ENCODE results near the gene FAM53A. TPM values are rescaled to one million over a fixed set of nuclear protein-coding genes. Genes with fewer than 3 reads are reported as not detected.

Gene FAM53A
- total RNA-seq, 1 experiment from 2014 or later: 0.06 TPM

DNA sequence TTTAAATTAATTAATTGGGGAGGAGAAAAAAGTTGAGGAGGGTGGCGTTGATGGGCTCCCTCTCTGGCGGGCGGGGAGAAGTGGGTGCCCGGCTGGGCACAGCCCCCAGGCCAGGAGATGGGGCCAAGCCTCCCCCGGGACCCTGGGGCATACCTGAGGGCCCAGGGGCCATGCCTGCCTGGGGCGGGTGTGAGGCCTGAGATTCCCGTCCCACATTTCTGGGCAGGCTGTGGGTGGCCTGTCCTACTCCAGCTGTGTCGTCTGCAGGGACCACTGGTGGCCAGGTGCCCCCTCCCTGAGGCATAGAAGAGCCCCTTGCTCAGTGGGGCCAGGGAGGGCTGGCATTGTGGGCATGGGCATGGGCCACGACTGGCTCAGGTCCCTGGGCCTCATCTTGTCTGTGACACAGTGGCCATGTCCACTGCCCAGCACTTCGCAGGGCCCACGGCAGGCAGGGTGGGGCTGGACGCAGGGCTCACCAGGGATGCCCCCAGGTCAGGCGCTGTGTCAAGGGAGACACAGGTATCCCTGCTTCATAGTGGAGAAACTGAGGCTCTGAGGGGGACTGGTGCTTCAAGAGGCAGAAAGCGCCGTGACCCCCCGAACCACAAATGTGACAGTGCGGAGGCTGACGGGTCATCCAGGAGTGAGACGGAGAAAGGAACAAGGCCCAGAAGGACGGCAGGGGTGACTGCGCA lies 60.1 kb downstream of the FAM53A start:
- DNase-seq (ENCODE audit: low read depth): no peak

DNA sequence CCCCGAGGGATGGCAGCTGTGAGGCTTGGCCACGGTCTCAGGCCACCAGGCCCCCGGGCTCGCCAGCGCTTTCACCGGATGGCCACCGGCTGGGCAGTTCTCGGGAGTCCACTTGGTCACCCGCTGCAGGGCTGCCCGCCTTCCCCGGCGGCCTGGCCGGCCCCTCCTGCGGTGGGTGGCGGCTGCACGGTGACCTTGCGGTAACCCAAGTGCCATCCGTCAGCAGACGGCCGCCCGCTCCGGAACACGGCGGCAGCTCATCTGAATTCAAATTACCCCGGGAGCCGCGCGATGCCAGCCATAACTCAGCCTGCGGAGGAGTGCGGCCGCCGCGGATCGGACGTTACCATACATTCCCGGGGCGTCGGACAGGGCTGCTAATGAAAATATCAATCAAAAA lies 60.7 kb downstream of the FAM53A start:
- no peak for DNase-seq (ENCODE audit: low read depth)

DNA sequence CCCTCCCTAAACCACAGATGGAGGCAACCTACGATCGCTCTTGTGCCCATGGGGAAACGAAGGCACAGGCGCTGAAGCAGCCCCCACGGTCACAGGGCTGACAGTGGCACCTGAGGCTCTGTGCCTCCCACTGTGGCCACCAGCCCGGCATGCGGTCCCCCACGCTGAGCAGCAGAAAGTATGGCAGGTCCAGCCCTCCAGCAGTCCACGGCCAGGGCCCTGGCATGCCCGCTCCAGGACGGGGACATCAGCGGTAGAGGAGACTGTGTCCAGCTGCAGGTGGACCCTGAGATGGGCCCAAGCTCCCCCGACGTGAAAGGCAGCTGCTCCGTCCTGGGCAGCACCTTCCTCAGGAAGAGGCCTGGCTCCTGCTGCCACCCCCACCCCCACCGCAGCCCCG lies 61.2 kb downstream of the FAM53A start:
- no peak for DNase-seq (ENCODE audit: low read depth)

DNA sequence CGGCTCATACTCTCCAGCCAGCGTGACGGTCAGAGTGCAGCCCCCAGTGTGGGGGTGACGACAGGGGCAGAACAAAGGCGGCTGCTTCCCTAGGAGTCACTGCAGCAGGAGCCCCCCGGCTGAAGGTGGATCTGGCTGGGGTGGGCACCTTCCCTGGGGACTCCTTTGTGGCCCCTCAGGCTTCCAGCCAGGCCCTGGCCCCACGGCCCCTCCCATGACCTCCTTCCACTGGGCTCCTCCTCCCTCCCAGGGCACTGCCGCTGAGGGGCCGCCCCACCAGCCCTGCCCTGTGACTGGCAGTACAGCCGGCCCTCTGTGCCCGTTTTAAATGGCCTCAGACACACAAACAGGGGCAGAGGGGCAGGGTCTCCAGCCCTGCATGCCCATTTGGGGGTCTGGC lies 61.9 kb downstream of the FAM53A start:
- no peak for DNase-seq (ENCODE audit: low read depth)

DNA sequence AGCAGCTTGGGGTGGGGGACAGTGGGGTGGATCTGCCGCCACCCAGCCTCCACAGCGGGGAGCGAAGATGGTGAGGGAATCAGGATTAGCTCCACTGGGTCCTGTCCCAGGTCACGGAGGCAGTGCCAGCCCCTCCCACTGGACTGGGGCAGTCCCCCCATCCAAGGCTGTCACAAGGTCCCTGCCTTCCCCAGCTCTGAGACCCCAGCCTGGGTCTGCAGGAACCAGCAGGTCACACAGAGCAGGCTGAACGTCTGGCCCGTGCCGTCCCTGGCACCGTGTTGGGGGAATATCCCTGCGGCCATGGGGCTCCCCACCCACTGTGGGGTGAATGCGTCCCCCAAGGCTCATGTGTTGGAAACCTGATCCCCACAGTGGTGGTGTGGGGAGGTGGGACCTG lies 62.6 kb downstream of the FAM53A start:
- DNase-seq (ENCODE audit: low read depth): no peak

DNA sequence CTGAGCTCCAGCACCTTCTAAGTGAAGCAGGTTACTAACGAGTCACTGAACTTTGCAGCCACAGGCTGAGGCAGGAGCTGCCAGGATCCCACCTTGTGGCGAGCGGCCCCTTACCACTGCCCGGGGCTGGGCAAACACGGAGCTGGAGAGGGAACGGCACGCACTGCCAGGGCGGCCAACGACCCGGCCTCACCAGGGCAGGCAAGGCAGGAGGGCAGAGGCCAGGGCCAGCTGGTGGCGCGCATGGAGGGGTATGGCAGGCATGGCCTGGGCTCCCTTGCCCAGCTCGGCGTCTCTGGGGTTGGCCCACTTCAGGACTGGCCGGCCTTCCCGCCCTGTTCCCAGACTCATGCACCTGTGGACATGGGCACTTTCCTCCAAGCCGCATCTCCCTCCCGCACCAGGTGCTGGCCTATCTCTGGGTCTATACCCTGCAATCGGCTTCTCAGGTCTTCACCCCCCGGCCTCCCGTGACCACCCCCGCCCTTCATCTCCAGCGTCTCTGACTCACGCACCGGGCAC lies 64.9 kb downstream of the FAM53A start:
- no peak for DNase-seq (ENCODE audit: low read depth)

DNA sequence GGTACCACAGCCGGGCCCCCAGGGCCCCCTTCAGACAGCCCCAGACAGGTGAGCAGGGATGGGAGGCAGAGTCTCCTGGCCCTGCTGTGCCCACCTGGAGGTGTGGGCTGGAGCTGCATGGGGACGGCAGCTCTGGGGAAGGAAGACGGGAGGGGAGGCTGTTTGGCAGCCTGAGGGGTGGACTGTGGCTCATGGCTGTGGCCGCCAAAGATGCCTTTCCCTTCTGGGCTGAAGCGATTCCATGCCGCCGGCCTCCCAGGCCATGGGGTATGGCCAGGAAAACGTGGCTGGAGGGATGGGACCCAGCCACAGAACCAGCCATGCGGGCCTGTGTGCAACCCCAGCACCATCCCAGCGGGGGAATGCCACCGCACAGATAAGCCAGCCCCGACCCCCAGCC lies 65.7 kb downstream of the FAM53A start:
- no peak for DNase-seq (ENCODE audit: low read depth)

DNA sequence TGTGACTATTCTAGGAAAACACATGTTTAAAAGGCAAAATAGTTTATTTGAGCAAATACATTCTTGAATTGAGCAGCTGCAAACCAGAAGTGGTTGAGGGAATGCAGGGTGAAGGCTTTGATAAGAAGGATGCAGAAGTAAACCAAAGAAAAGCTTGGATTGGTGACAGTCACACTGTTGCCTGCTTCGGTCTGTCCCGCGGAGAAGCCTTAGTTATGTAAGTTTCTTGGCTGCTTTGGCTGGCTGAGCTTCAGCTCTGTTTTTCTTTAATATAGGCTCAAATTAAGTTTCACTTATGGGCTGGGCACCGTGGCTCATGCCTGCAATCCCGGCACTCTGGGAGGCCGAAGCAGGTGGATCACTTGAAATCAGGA lies 67.6 kb downstream of the FAM53A start:
- DNase-seq (ENCODE audit: low read depth): no peak

DNA sequence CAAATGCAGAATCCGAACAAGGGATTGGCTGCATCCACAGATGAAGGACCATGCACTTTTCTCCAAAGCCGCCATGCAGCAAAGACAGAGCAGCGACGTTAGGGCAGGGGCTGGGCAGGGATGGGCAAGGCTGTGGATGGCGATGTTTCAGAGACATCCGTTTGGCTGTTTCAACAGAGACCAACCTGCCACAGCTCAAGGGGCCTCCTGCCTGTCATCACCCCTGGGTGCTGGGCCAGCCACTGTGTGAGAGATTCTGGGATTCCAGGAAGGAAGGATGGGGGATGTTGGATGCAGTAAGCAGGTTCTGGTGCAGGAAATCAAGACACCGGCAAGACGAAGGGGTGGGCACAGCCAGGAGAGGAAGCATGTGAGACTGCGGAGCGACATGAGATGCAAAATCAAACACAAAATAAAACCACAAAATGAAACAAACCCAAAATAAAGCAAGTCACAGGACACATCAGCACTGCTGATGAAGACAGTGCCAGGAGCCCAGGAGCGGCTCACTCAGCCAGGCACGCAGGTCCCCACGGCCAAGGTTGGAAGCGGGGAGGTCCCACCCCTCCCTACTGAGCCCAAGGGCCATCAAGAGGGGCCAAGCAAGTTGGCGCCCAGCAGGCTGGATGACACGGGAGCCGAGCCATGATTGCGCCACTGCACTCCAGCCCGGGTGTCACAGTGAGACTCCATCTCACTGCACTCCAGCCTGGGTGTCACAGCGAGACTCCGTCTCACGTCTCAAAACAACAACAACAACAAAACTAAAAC lies 68.1 kb downstream of the FAM53A start:
- DNase-seq (ENCODE audit: low read depth): no peak

DNA sequence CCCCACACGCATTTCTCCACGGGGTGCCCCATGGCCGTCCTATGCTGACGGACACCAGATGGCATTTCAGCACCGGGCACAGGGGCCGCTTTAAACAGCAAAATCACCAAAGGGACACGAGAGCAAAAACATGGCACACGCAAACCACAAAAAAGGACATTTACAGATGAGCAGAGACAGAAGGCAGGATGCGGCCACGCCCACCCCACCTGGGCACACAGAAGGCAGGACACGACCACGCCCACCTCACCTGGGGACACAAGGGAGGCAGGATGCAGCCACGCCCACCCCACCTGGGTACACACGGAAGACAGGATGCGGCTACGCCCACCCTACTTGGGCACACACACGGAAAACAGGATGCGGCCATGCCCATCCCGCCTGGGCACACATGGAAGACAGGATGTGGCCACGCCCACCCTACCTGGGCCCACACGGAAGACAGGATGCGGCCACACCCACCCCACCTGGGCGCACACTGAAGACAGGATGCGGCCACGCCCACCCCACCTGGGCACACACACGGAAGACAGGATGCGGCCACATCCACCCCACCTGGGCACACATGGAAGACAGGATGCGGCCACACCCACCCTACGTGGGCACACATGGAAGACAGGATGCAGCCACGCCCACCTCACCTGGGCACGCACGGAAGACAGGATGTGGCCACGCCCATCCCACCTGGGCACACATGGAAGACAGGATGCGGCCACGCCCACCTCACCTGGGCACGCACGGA lies 69.1 kb downstream of the FAM53A start:
- no peak for DNase-seq (ENCODE audit: low read depth)

DNA sequence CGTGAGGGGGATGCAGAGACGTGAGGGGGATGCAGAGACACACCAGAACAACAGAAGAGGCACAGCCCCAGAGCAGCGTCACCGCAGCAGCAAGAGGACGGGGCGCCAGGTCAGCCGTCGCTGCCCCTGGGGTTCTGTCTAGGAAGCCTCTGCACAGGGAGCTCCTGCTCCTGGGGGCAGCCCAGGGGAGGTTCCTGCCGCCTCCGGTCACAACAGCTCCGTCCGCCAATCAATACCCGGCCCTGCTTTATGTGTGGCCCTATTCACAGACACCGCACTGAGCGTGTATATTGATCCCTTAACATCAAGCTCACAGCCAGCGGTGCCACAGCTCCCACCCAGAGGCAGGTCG lies 69.6 kb downstream of the FAM53A start:
- no peak for DNase-seq (ENCODE audit: low read depth)

DNA sequence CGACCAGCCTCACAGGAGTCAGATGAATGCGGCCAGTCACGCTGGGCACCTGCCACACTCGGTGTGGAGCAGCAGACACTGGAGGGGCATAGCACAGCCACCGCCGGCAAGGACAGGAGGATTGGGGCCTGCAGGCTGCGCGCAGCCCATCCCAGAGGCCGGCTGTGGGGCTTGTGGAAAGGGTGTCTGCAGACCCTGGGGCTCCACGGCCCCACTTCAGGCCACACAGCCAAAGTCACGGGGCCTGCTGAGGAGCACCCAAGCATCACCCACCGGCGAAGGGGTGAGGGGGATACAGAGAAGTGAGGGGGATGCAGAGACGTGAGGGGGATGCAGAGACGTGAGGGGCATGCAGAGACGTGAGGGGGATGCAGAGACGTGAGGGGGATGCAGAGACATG lies 70.1 kb downstream of the FAM53A start:
- DNase-seq (ENCODE audit: low read depth): no peak

DNA sequence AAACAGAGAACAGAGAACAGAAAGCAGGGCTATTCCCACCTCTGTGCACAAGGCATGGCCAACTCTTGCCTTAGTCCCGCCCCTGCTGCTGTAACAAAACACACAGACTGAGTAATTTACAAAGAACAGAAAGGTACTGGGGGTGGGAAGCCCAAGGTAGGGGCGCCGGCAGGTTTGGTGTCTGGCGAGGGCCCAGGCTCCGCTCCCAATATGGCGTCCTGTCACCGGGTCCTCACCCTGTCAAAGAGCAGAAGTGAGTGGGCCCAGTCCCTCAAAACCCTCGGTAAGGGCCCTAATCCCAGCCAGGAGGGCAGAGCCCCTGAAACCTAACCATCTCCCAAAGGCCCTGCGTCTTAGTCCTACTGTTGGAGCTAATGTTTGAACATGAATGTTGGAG lies 71.0 kb downstream of the FAM53A start:
- DNase-seq (ENCODE audit: low read depth): no peak

DNA sequence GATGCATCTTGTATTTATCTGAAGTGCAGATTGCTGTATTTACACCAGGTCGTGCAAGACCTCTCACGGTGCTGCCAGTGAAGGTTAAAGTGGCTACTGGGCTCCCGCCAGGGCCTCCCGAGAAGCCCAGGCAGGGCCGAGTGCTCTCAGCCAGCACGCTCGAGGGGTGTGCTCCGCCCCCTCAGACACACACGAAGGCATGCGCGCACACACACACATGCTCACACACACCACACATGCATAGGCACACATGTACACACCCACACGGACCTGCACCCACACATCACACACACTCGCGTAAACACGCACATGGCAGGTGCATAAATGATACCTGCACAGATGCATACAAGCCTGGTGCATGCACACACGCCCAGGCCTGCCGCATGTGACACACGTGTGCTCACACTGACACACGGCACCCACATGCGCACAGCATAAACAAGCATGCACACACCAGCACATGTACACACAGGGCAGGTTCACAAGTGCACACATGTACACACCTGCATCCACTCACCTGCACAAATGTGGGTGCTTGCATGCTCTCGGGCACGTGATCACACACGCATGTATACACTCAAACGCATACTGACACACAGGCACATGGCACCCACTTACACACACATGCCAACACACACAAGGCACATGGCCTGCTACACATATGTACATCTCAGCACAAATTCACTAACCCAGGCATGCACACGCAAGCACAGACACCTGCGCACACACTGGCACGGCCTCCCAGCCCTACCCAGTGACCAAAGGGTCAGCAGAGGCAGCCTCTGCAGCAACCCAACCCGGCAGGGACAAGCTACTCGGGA lies 71.6 kb downstream of the FAM53A start:
- DNase-seq (ENCODE audit: low read depth): no peak

DNA sequence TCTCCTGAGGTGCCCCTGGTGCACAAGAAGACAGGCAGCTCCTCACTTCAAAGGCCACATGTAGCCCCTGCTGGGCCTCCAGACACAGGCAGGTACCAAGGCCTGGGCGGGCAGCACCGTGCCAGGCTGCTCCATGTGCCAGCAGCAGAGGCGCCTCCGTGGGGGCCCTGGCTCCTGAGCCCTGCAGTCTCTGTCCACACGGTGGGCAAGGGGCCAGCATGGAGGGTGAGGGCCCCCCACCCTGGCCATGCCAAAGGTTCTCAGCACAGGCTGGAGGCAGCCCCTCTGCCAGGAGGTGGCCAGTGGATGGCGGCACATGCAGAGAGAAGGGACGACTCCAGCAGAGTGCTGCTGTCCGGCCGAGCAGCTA lies 72.6 kb downstream of the FAM53A start:
- DNase-seq (ENCODE audit: low read depth): no peak

DNA sequence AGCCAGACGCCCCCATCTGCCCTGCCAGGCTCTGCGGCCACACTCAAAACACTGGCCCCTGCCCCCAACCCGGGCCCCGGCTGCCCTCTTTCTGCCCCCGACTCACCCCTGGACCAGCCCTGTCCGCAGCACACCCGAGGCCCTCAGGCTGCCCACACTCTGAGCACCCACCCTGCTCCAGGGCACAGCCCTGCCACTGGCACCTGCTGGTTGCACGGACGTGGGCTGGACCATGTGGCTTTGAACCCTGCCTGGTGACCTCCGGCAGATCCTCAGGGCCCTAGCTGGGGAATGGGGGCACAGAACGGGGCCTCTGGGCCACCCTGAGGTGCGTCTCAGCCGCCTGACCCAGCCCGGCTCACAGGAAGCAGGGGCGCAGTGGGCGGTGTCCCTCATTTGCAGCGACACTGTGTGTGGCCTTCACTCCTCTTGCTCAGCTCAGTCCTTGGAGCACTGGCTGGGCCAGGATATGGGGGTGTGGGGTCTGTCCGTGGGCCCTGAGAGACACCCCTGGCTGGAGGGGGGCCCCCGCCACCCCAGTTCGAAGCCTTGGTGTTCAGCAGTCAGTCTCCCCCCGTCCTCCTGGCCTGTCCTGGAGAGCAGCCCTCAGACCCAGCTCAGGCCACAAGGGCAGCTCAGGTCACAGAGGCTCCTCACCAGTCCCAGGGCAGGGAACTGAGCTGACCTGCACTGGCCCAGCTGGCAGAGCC lies 73.2 kb downstream of the FAM53A start:
- no peak for DNase-seq (ENCODE audit: low read depth)

DNA sequence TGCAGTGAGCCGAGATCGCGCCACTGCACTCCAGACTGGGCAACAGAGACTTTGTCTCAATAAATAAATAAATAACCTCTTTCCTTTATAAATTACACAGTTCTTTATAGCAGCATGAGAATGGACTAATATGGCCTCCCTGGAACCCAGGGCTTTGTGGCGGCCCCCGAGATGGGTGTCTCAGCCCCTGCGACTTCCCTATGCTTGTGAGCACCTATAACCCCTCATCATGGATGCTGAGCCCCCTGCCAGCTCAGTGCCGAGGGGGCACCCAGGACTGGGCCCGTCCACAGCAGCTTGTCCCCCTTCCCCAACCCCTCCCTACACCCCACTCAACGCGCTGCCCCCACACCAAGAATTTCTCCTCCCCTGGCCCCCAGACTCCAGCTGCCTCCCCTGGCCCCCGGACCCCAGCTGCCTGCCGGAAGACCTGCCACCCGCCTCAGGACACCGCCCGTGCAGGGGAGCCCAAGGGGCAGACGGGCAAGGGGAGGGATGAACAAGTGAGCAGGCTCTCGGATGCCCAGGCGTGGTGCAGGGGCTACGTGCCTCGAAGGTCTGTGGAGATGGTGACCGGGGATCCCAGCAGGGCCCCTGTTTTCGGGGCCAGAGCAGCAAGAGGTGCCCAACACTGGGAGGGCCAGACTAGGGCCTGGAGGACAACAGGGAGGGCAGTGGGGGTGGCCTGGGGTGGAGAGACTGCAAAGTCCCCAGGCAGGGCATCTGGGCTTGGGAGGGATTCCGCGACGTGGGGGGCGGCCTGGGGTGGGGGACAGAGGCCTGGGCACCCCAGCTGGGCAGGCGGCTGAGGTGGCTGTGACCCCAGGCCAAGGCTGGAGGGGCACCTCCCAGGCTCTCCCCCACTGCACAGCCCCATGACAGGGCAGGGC lies 74.0 kb downstream of the FAM53A start:
- DNase-seq (ENCODE audit: low read depth): no peak

DNA sequence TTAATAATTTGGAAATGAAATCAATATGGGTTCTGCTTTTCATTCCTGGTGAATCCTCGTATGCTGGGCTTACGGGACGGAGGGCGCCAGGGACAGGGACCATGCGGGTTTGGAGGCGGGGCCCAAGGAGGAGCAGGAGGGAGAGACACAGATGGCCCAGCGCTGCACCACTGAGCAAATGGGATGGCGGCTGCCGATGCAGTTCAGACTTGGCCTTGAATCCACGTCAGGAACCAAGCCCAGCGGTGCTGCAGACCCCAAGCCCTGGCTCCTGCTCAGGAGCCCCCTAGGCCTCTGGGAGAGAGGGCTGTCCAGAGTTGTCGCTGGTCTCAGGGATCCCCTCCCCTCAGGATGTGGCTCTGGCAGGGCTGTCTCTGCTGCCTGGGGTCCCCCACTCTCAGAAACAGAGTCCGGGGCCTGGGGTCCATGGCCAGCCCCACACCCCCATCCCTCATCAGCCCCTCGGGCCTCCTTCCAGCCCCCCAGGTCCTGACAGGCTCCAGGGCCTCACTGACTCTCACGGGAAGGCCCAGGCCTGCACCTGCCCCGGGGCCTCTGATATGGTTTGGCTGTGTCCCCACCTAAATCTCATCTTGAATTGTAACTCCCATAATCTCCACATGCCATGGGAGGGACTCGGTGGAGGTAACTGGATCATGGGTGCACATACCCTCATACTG lies 75.2 kb downstream of the FAM53A start:
- no peak for DNase-seq (ENCODE audit: low read depth)

DNA sequence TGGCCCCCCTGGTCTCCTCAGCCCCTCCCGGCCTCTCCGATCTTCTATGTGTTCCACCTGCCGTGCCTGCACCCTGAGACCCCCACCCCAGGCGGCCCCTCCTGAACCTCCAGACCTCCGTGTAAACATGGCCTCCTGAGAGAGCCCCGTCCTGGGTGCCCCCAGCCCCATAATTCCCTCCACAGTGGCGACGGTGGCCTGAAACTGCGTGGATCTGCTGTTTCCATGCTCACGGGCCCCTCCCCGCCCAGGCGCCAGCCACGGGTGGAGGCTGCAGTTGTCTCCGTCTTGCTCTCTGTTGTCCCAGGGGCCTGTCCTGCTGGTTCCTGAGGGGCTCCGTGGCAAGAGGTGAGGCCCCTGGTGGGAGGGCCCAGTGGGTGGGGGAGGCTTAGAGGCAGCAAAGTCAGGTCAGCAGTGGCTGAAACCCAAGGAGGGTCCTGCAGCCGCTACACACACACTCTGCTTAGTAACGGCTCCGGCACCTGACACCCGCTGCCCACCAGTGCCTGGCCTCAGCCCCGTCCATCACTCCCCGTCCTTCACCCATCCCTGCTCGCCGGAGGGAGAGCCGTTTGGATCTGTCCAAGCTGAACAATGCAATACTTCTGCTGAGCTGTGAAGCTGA lies 75.8 kb downstream of the FAM53A start:
- DNase-seq (ENCODE audit: low read depth): no peak
